Measurements from ENCODE around the gene PDIA4.

DNA sequence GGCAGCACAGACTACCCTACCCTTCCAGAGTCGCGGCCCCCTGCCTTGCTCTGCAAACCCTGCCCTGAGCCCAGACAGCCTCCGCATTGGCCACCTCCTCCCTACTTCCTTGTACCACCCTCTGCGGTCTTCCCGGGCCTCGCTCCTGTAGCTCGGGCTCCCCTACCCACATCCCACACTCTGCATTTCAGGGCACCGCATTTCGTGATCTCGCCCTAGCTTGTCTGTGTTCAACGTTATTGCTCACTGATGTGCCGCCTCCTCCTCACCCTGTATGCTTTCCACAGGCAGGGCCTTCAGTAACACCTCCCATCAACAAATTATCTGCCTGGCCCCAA lies 6.6 kb downstream of the PDIA4 start:
- TF ChIP-seq, protein P1, sequence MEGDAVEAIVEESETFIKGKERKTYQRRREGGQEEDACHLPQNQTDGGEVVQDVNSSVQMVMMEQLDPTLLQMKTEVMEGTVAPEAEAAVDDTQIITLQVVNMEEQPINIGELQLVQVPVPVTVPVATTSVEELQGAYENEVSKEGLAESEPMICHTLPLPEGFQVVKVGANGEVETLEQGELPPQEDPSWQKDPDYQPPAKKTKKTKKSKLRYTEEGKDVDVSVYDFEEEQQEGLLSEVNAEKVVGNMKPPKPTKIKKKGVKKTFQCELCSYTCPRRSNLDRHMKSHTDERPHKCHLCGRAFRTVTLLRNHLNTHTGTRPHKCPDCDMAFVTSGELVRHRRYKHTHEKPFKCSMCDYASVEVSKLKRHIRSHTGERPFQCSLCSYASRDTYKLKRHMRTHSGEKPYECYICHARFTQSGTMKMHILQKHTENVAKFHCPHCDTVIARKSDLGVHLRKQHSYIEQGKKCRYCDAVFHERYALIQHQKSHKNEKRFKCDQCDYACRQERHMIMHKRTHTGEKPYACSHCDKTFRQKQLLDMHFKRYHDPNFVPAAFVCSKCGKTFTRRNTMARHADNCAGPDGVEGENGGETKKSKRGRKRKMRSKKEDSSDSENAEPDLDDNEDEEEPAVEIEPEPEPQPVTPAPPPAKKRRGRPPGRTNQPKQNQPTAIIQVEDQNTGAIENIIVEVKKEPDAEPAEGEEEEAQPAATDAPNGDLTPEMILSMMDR (IDR thresholded peaks at IDR 0.05), result no peak
- no peak for TF ChIP-seq POLR2A (IDR thresholded peaks at IDR 0.05)

All from esophagus squamous epithelium (tissue), 4 donors.